ENCODE measurements around the gene HEXD.

DNA sequence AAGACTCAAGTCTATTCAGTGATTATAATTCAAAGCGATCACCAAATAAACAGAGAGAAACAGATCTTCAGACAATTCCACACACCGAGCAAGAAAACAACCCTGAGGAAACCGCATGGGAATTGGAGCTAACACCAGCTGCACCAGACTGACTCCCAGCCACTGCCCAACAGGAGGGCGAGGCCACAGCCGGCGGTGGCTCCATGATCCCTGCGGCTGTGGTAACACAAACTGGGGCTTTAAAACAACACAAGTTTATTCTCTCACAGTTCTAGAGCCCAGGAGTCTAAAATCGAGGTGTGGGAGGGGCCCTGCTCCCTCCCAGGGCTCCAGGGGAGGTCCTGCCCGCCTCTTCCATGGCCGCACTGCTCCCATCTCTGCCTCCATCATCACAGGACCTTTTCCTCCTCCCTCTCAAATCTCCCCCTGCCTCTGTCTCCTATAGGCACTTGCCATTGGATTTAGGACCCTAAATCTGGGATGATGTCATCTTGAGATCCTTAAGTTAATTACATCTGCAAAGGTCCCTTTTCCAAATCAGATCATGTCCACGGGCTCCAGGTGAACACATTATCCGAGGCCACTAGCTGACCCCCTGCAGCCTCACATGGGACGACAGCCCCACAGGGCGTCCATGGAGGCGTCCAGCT lies 9.7 kb upstream of the HEXD start:
- TF ChIP-seq POLR2AphosphoS5 (IDR thresholded peaks at IDR 0.05) = no peak
- TF ChIP-seq, protein P1, sequence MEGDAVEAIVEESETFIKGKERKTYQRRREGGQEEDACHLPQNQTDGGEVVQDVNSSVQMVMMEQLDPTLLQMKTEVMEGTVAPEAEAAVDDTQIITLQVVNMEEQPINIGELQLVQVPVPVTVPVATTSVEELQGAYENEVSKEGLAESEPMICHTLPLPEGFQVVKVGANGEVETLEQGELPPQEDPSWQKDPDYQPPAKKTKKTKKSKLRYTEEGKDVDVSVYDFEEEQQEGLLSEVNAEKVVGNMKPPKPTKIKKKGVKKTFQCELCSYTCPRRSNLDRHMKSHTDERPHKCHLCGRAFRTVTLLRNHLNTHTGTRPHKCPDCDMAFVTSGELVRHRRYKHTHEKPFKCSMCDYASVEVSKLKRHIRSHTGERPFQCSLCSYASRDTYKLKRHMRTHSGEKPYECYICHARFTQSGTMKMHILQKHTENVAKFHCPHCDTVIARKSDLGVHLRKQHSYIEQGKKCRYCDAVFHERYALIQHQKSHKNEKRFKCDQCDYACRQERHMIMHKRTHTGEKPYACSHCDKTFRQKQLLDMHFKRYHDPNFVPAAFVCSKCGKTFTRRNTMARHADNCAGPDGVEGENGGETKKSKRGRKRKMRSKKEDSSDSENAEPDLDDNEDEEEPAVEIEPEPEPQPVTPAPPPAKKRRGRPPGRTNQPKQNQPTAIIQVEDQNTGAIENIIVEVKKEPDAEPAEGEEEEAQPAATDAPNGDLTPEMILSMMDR (IDR thresholded peaks at IDR 0.05) = no peak
- no peak for TF ChIP-seq POLR2A (IDR thresholded peaks at IDR 0.05; ENCODE audit: low read depth)

All from esophagus muscularis mucosa (tissue), 3 donors.